ENCODE data around the gene NR1D1. TPM values are rescaled to one million over a fixed set of nuclear protein-coding genes. Genes with fewer than 3 reads are reported as not detected.

The NR1D1 gene
- total and polyA plus RNA-seq, 2 of the 13 experiments (the other 11 are each of a cell fraction or from before 2014, with no cell fraction given): 2.1 to 2.7 TPM

DNA sequence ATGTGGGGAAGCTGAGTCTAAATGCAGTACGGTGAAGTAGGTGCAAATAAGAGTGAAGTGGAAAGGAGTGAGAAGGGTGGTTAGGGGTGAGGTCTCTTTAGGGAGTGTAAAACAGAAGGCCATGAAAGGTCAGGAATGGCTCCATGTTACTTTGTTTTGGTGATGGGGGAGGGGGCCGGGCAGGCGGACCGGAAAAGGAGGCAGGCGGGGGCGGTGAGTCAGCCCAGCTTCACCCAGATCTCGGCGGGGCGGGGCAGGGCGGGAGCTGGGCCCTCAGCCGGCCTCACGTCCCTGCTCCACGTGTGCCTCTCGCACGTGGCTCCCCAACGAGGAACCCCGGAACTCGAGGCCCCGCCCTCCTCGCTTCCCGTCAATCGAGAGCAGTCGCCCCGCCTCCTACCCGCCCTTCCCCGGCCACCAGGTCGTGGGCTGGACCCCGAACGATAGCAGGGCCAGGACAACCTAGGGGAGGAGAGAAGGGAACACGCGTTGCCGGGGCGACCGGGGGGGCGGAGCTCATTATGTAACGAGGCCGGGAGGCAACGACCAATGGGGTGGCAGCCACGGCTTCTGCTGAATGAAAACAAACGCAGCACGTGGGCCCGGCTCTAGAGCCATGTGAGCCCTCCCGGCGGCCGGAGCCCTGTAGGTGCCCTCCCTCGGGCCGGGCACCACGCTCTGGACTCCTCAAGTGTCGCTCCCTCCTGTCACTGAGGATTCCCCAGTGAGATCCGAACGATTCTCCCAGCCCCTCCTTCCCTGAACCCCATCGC lies 1.4 kb downstream of the NR1D1 start (continued):
- TF ChIP-seq, protein P1, sequence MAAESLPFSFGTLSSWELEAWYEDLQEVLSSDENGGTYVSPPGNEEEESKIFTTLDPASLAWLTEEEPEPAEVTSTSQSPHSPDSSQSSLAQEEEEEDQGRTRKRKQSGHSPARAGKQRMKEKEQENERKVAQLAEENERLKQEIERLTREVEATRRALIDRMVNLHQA (CRISPR knock-in tag; IDR thresholded peaks at IDR 0.05): no peak
- TF ChIP-seq, protein P2, sequence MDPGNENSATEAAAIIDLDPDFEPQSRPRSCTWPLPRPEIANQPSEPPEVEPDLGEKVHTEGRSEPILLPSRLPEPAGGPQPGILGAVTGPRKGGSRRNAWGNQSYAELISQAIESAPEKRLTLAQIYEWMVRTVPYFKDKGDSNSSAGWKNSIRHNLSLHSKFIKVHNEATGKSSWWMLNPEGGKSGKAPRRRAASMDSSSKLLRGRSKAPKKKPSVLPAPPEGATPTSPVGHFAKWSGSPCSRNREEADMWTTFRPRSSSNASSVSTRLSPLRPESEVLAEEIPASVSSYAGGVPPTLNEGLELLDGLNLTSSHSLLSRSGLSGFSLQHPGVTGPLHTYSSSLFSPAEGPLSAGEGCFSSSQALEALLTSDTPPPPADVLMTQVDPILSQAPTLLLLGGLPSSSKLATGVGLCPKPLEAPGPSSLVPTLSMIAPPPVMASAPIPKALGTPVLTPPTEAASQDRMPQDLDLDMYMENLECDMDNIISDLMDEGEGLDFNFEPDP (CRISPR knock-in tag; conservative IDR thresholded peaks at IDR 0.05): no peak
- no peak for TF ChIP-seq NFE2 (CRISPR knock-in tag; IDR thresholded peaks at IDR 0.05)
- TF ChIP-seq ZNF709 (CRISPR knock-in tag; IDR thresholded peaks at IDR 0.05): peak; percentile 98
- no peak for TF ChIP-seq ZNF383 (CRISPR knock-in tag; IDR thresholded peaks at IDR 0.05; ENCODE audit: borderline replicate concordance)
- TF ChIP-seq ZNF746 (CRISPR knock-in tag; IDR thresholded peaks at IDR 0.05): peak; percentile 97
- peak; percentile 36; the same call in 1 of the 2 replicates for TF ChIP-seq POLR2AphosphoS5 (IDR thresholded peaks at IDR 0.05; ENCODE audit: low read depth, low read length)
- TF ChIP-seq ZKSCAN8 (CRISPR knock-in tag; IDR thresholded peaks at IDR 0.05; ENCODE audit: borderline replicate concordance): peak; percentile 98
- TF ChIP-seq ESRRA (CRISPR knock-in tag; IDR thresholded peaks at IDR 0.05; ENCODE audit: low read depth): peak; percentile 94
- TF ChIP-seq PAWR (CRISPR knock-in tag; IDR thresholded peaks at IDR 0.05; ENCODE audit: borderline replicate concordance): no peak; the same call in 1 of the 2 replicates
- TF ChIP-seq IKZF4 (CRISPR knock-in tag; IDR thresholded peaks at IDR 0.05; ENCODE audit: borderline replicate concordance, low read depth, not compliant biosample characterization): peak; percentile 95
- peak; percentile 96 for TF ChIP-seq HOXA3 (CRISPR knock-in tag; IDR thresholded peaks at IDR 0.05)
- peak; percentile 96 for TF ChIP-seq ZNF883 (CRISPR knock-in tag; IDR thresholded peaks at IDR 0.05; ENCODE audit: not compliant biosample characterization)
- TF ChIP-seq BHLHE40 (IDR thresholded peaks at IDR 0.05; ENCODE audit: low read length): peak; percentile 96
- peak; percentile 44; the same call in 1 of the 2 replicates for TF ChIP-seq ZNF567 (CRISPR knock-in tag; IDR thresholded peaks at IDR 0.05; ENCODE audit: borderline replicate concordance)
- TF ChIP-seq ZNF850 (CRISPR knock-in tag; conservative IDR thresholded peaks at IDR 0.05): 0 out of 2 replicates have a peak, but pooled peaks have one; percentile 78
- TF ChIP-seq, protein P3, sequence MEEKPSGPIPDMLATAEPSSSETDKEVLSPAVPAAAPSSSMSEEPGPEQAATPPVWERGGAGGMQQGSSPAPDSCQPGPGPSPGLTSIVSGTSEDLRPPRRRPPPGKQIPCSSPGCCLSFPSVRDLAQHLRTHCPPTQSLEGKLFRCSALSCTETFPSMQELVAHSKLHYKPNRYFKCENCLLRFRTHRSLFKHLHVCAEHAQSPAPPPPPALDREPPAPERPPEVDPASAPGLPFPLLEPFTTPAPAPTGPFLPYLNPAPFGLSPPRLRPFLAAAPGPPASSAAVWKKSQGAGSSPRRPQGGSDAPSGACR (CRISPR knock-in tag; IDR thresholded peaks at IDR 0.05): peak; percentile 77; the same call in 1 of the 2 replicates
- TF ChIP-seq KAT2B (IDR thresholded peaks at IDR 0.05; ENCODE audit: borderline replicate concordance, low read depth, low read length): no peak
- TF ChIP-seq, protein P4, sequence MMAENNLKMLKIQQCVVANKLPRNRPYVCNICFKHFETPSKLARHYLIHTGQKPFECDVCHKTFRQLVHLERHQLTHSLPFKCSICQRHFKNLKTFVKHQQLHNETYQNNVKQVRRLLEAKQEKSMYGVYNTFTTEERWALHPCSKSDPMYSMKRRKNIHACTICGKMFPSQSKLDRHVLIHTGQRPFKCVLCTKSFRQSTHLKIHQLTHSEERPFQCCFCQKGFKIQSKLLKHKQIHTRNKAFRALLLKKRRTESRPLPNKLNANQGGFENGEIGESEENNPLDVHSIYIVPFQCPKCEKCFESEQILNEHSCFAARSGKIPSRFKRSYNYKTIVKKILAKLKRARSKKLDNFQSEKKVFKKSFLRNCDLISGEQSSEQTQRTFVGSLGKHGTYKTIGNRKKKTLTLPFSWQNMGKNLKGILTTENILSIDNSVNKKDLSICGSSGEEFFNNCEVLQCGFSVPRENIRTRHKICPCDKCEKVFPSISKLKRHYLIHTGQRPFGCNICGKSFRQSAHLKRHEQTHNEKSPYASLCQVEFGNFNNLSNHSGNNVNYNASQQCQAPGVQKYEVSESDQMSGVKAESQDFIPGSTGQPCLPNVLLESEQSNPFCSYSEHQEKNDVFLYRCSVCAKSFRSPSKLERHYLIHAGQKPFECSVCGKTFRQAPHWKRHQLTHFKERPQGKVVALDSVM (CRISPR knock-in tag; IDR thresholded peaks at IDR 0.05): peak; percentile 46; the same call in 1 of the 2 replicates
- TF ChIP-seq PHF21A (CRISPR knock-in tag; IDR thresholded peaks at IDR 0.05): peak; percentile 82
- no peak for TF ChIP-seq RBM39 (IDR thresholded peaks at IDR 0.05; ENCODE audit: low read depth, low read length, poor library complexity, severe bottlenecking)
- TF ChIP-seq SNAPC2 (CRISPR knock-in tag; IDR thresholded peaks at IDR 0.05): peak; percentile 42
